GM23338 (cell line): ENCODE measurements around the gene CCL21. TPM values are rescaled to one million over a fixed set of nuclear protein-coding genes. Genes with fewer than 3 reads are reported as not detected.

ENCODE experiments used
- ATAC-seq: fragments of 200-7000 bp; cut with Tn5 transposase; 3 replicates; pipeline ENCODE4 v1.9.1; 2020
- DNase-seq: peaks from one replicate; pipeline ENCODE4 v3.0.0-alpha.2; 2015; ENCODE audit warnings: low spot score
- H2AFZ ChIP-seq: fragments of 200-600 bp; sonication (generic); 2 replicates; pipeline ENCODE4 v1.8.0; 2016; ENCODE audit warnings: antibody characterized with exemption, mild to moderate bottlenecking, moderate library complexity
- H3F3A ChIP-seq: fragments of 200-600 bp; sonication (generic); replicated peaks from 2 replicates; pipeline ENCODE4 v1.8.0; 2017; ENCODE audit warnings: antibody characterized with exemption, mixed run types, low read depth
- H3K27ac ChIP-seq: fragments of 200-600 bp; sonication (generic); 2 replicates; pipeline ENCODE4 v1.6.1; 2016; ENCODE audit warnings: low read depth
- H3K27me3 ChIP-seq: fragments of 200-600 bp; sonication (generic); 2 replicates; pipeline ENCODE4 v1.8.0; 2016; ENCODE audit warnings: mild to moderate bottlenecking, mixed run types, moderate library complexity; ENCODE audit not compliant: insufficient read depth
- H3K36me3 ChIP-seq: fragments of 200-600 bp; sonication (generic); 2 replicates; pipeline ENCODE4 v1.8.0; 2016; ENCODE audit warnings: mild to moderate bottlenecking; ENCODE audit not compliant: insufficient read depth
- H3K4me1 ChIP-seq: fragments of 200-600 bp; sonication (generic); 2 replicates; pipeline ENCODE4 v1.8.0; 2016; ENCODE audit warnings: mild to moderate bottlenecking, moderate library complexity; ENCODE audit not compliant: insufficient read depth
- H3K4me2 ChIP-seq: fragments of 200-600 bp; sonication (generic); 2 replicates; pipeline ENCODE4 v1.7.1; 2017; ENCODE audit warnings: mixed run types
- H3K4me3 ChIP-seq: fragments of 200-600 bp; sonication (generic); 2 replicates; pipeline ENCODE4 v1.6.1; 2016; ENCODE audit warnings: mixed run types
- H3K79me2 ChIP-seq: fragments of 200-600 bp; sonication (generic); replicated peaks from 2 replicates; pipeline ENCODE4 v1.8.0; 2017; ENCODE audit warnings: mild to moderate bottlenecking; ENCODE audit not compliant: insufficient read depth
- H3K9me2 ChIP-seq: fragments of 200-600 bp; sonication (generic); 2 replicates; pipeline ENCODE4 v1.8.0; 2017; ENCODE audit not compliant: insufficient read depth
- H4K20me1 ChIP-seq: fragments of 200-600 bp; sonication (generic); replicated peaks from 2 replicates; pipeline ENCODE4 v1.8.0; 2017; ENCODE audit warnings: mild to moderate bottlenecking; ENCODE audit not compliant: insufficient read depth
- H3K27ac Mint-ChIP-seq: 2 replicates; pipeline ENCODE4 v1.8.0; 2020; ENCODE audit warnings: inconsistent platforms, mild to moderate bottlenecking, moderate library complexity, mixed read lengths
- H3K27me3 Mint-ChIP-seq: 3 replicates; pipeline ENCODE4 v1.8.0; 2022; ENCODE audit warnings: low read depth, mild to moderate bottlenecking, moderate library complexity, mixed read lengths, inconsistent platforms; ENCODE audit not compliant: insufficient read depth, poor library complexity
- H3K36me3 Mint-ChIP-seq: 3 replicates; pipeline ENCODE4 v1.8.0; 2021; ENCODE audit warnings: low read depth, mild to moderate bottlenecking, inconsistent platforms, moderate library complexity, mixed read lengths
- H3K4me1 Mint-ChIP-seq: 3 replicates; pipeline ENCODE4 v1.8.0; 2020; ENCODE audit warnings: mild to moderate bottlenecking, inconsistent platforms, mixed read lengths
- H3K4me3 Mint-ChIP-seq: 3 replicates; pipeline ENCODE4 v1.8.0; 2021; ENCODE audit warnings: moderate library complexity, mild to moderate bottlenecking, inconsistent platforms, mixed read lengths
- H3K9me3 Mint-ChIP-seq: 3 replicates; pipeline ENCODE4 v1.8.0; 2020; ENCODE audit warnings: moderate library complexity, mild to moderate bottlenecking, inconsistent platforms, mixed read lengths
- CREB1 ChIP-seq: fragments of 250-450 bp; sonication (Bioruptor Pico); IDR thresholded peaks from 2 replicates; pipeline ENCODE4 v1.5.0; 2020; ENCODE audit warnings: low read depth, mild to moderate bottlenecking, moderate library complexity
- ETS1 ChIP-seq: IDR thresholded peaks from 2 replicates; pipeline ENCODE4 v1.6.1; 2016; ENCODE audit warnings: antibody characterized with exemption
- EZH2 ChIP-seq: fragments of 200-600 bp; sonication (generic); IDR thresholded peaks from one replicate; pipeline ENCODE4 v1.8.0; 2017; ENCODE audit warnings: antibody characterized with exemption, mild to moderate bottlenecking, low read depth; ENCODE audit not compliant: unreplicated experiment
- EZH2phosphoT487 ChIP-seq: fragments of 200-600 bp; sonication (generic); IDR thresholded peaks from one replicate; pipeline ENCODE4 v1.8.1; 2018; ENCODE audit warnings: antibody characterized with exemption; ENCODE audit not compliant: unreplicated experiment
- NANOG ChIP-seq: IDR thresholded peaks from 2 replicates; pipeline ENCODE4 v1.6.1; 2016; ENCODE audit warnings: antibody characterized with exemption, borderline replicate concordance
- POLR2AphosphoS5 ChIP-seq: IDR thresholded peaks from 2 replicates; pipeline ENCODE4 v1.6.1; 2016; ENCODE audit warnings: antibody characterized with exemption, low read depth
- REST ChIP-seq: IDR thresholded peaks from one replicate; pipeline ENCODE4 v1.6.1; 2018; ENCODE audit warnings: antibody characterized with exemption; ENCODE audit not compliant: unreplicated experiment
- STAT1 ChIP-seq: IDR thresholded peaks from one replicate; pipeline ENCODE4 v1.6.1; 2016; ENCODE audit warnings: antibody characterized with exemption; ENCODE audit not compliant: unreplicated experiment
- ZNF331 ChIP-seq: fragments of 250-450 bp; sonication (Bioruptor Pico); IDR thresholded peaks from 2 replicates; pipeline ENCODE4 v1.5.0; 2020; ENCODE audit warnings: low read depth, mild to moderate bottlenecking, moderate library complexity
- polyA plus RNA-seq: library from polyadenylated mRNA; unstranded; fragments of >200 nt; fragmentation: Nextera tagmentation; extraction: Ambion mirVana; gene quantifications from 2 replicates; pipeline ENCODE4 v1.2.1, GENCODE V29; 2016
- total RNA-seq: library from RNA; depleted of rRNA; stranded (reverse); fragments of >200 nt; shearing (Covaris generic); gene quantifications from 2 replicates; pipeline ENCODE4 v1.2.3, GENCODE V29; 2014

CCL21 gene
- total and polyA plus RNA-seq, 2 experiments from 2014 or later = not detected

- Histone ChIP-seq H3K36me3 (no peaks in the 10 kb centered on the region), H3K4me2 (no peak overlapping the region), H3K79me2 (peaks cover 8% of the 10 kb centered on the region; the same call in 1 of the 2 replicates), H3K27ac (no peak overlapping the region), H3K4me3 (no peak overlapping the region), H3K9me2 (no peaks in the 10 kb centered on the region), H3K27me3 (no peaks in the 10 kb centered on the region), H4K20me1 (peaks cover 3% of the 10 kb centered on the region; the same call in 1 of the 2 replicates), H2AFZ (no peak overlapping the region), H3F3A (no peaks in the 10 kb centered on the region), H3K4me1 (no peaks in the 10 kb centered on the region)
- Mint-ChIP-seq H3K4me3 (no peak overlapping the region), H3K36me3 (peaks cover 27% of the 10 kb centered on the region), H3K4me1 (peaks cover 3% of the 10 kb centered on the region; the same call in 1 of the 3 replicates), H3K27me3 (peaks cover 9% of the 10 kb centered on the region), H3K9me3 (peaks cover 15% of the 10 kb centered on the region), H3K27ac (no peak overlapping the region)
- ATAC-seq (no peak), DNase-seq (no peak)
- TF ChIP-seq EZH2phosphoT487 (no peak), EZH2 (no peak), CREB1 (CRISPR knock-in tag) (no peak), STAT1 (no peak), REST (no peak), NANOG (no peak), ZNF331 (no peak), ETS1 (no peak), POLR2AphosphoS5 (no peak)
Observed at GRCh38 chr9:34669809-34670562, 40.0 kb downstream of the CCL21 start.
